ENCODE data around the gene RNF213. TPM values are rescaled to one million over a fixed set of nuclear protein-coding genes. Genes with fewer than 3 reads are reported as not detected.

Gene RNF213
- total RNA-seq, 2 experiments from 2014 or later, result 787 to 849 TPM

- POLR2A ChIA-PET, result interaction anchor here (1.1 to 4.1 kb wide), 3 partner anchors 9 to 65 kb away, joined by 3 to 19 read pairs (median 12); no protein-coding TSS in a partner anchor
- CTCF ChIA-PET, result interaction anchor here (1.6 kb wide), 1 partner anchor 9 kb away, joined by 3 read pairs; no protein-coding TSS in a partner anchor
- Mint-ChIP-seq H3K36me3 (ENCODE audit: low read depth) (peaks cover 91% of the 10 kb centered on the region), H3K27me3 (no peaks in the 10 kb centered on the region), H3K9me3 (no peaks in the 10 kb centered on the region), H3K4me1 (no peaks in the 10 kb centered on the region), H3K4me3 (no peak overlapping the region), H3K27ac (no peak overlapping the region)
- DNase-seq, result no peak
Observed at GRCh38 chr17:80360396-80360795, 99.7 kb downstream of the RNF213 start.

GRCh38 chr17:80361495-80362220 is 101.0 kb downstream of the RNF213 start:
- Mint-ChIP-seq H3K9me3 (no peaks in the 10 kb centered on the region), H3K4me3 (no peak overlapping the region), H3K4me1 (no peaks in the 10 kb centered on the region), H3K27me3 (no peaks in the 10 kb centered on the region), H3K36me3 (ENCODE audit: low read depth) (peaks cover 91% of the 10 kb centered on the region), H3K27ac (peak overlapping the region; percentile 35)
- POLR2A ChIA-PET, result interaction anchor here (0.8 to 4.1 kb wide), 9 partner anchors 9 to 66 kb away, joined by 3 to 19 read pairs (median 6); no protein-coding TSS in a partner anchor
- no peak for DNase-seq
- CTCF ChIA-PET, result interaction anchor here (1.1 to 1.7 kb wide), 3 partner anchors 8 to 260 kb away, joined by 3 to 4 read pairs (median 3); partner anchors contain the start of gene GAA

- H3K4me1 Mint-ChIP-seq, result no peaks in the 10 kb centered on the region
- POLR2A ChIA-PET, result interaction anchor here (0.8 to 4.1 kb wide), 6 partner anchors 9 to 23 kb away, joined by 3 to 19 read pairs (median 7); no protein-coding TSS in a partner anchor
- no peaks in the 10 kb centered on the region for H3K27me3 Mint-ChIP-seq
- H3K27ac Mint-ChIP-seq, result no peak overlapping the region
- no peak for DNase-seq
- H3K4me3 Mint-ChIP-seq, result no peak overlapping the region
- peaks cover 96% of the 10 kb centered on the region for H3K36me3 Mint-ChIP-seq (ENCODE audit: low read depth)
- H3K9me3 Mint-ChIP-seq, result no peaks in the 10 kb centered on the region
- CTCF ChIA-PET, result interaction anchor here (1.1 to 1.7 kb wide), 2 partner anchors 19 to 261 kb away, joined by 3 to 4 read pairs; partner anchors contain the start of gene GAA
Observed at GRCh38 chr17:80362428-80363119, 101.9 kb downstream of the RNF213 start.

GRCh38 chr17:80363120-80363515 is 102.5 kb downstream of the RNF213 start:
- Mint-ChIP-seq H3K27me3 (no peaks in the 10 kb centered on the region), H3K36me3 (ENCODE audit: low read depth) (peaks cover 97% of the 10 kb centered on the region), H3K4me1 (no peaks in the 10 kb centered on the region), H3K27ac (no peak overlapping the region), H3K4me3 (no peak overlapping the region), H3K9me3 (no peaks in the 10 kb centered on the region)
- CTCF ChIA-PET, result no interaction called here
- DNase-seq, result no peak
- POLR2A ChIA-PET, result interaction anchor here (2.4 to 4.1 kb wide), 2 partner anchors 12 to 17 kb away, joined by 8 to 19 read pairs; no protein-coding TSS in a partner anchor

- H3K27me3 Mint-ChIP-seq, result no peaks in the 10 kb centered on the region
Observed at GRCh38 chr17:80363518-80364090, 103.0 kb downstream of the RNF213 start.

GRCh38 chr17:80364091-80364691 is 103.5 kb downstream of the RNF213 start:
- CTCF ChIA-PET, result no interaction called here
- Mint-ChIP-seq H3K27me3 (no peaks in the 10 kb centered on the region), H3K27ac (no peak overlapping the region), H3K4me3 (no peak overlapping the region), H3K36me3 (ENCODE audit: low read depth) (peaks cover 94% of the 10 kb centered on the region), H3K9me3 (no peaks in the 10 kb centered on the region), H3K4me1 (no peaks in the 10 kb centered on the region)
- no peak for DNase-seq
- POLR2A ChIA-PET, result interaction anchor here (1.2 to 4.1 kb wide), 2 partner anchors 13 to 20 kb away, joined by 3 to 19 read pairs; no protein-coding TSS in a partner anchor

More at GRCh38 chr17:80363518-80364090, 103.0 kb downstream of the RNF213 start:
- ChIA-PET POLR2A (interaction anchor here (2.4 to 4.1 kb wide), 2 partner anchors 12 to 17 kb away, joined by 8 to 19 read pairs; no protein-coding TSS in a partner anchor), CTCF (no interaction called here)
- DNase-seq, result no peak
- Mint-ChIP-seq H3K9me3 (no peaks in the 10 kb centered on the region), H3K4me3 (no peak overlapping the region), H3K36me3 (ENCODE audit: low read depth) (peaks cover 96% of the 10 kb centered on the region), H3K4me1 (no peaks in the 10 kb centered on the region), H3K27ac (no peak overlapping the region)

- no peak for DNase-seq
- Mint-ChIP-seq H3K4me1 (peaks cover 1% of the 10 kb centered on the region), H3K9me3 (no peaks in the 10 kb centered on the region), H3K27ac (no peak overlapping the region), H3K4me3 (no peak overlapping the region), H3K27me3 (no peaks in the 10 kb centered on the region), H3K36me3 (ENCODE audit: low read depth) (peaks cover 94% of the 10 kb centered on the region)
- ChIA-PET POLR2A (interaction anchor here (1.2 kb wide), 2 partner anchors 12 to 18 kb away, joined by 3 to 5 read pairs; no protein-coding TSS in a partner anchor), CTCF (no interaction called here)
Observed at GRCh38 chr17:80365001-80365965, 104.6 kb downstream of the RNF213 start.

- H3K4me3 Mint-ChIP-seq, result no peak overlapping the region
- H3K27me3 Mint-ChIP-seq, result no peaks in the 10 kb centered on the region
- H3K36me3 Mint-ChIP-seq (ENCODE audit: low read depth), result peaks cover 94% of the 10 kb centered on the region
Observed at GRCh38 chr17:80365983-80366382, 105.3 kb downstream of the RNF213 start.

GRCh38 chr17:80367503-80367902 is 106.9 kb downstream of the RNF213 start:
- no peak overlapping the region for H3K27ac Mint-ChIP-seq
- CTCF ChIA-PET, result no interaction called here
- no peaks in the 10 kb centered on the region for H3K9me3 Mint-ChIP-seq

More at GRCh38 chr17:80365983-80366382, 105.3 kb downstream of the RNF213 start:
- H3K9me3 Mint-ChIP-seq, result no peaks in the 10 kb centered on the region
- H3K4me1 Mint-ChIP-seq, result peaks cover 1% of the 10 kb centered on the region
- DNase-seq, result no peak
- ChIA-PET POLR2A (interaction anchor here (1.2 kb wide), 1 partner anchor 11 kb away, joined by 5 read pairs; no protein-coding TSS in a partner anchor), CTCF (no interaction called here)
- no peak overlapping the region for H3K27ac Mint-ChIP-seq

GRCh38 chr17:80371196-80371595 is 110.5 kb downstream of the RNF213 start:
- H3K27ac Mint-ChIP-seq, result no peak overlapping the region
- H3K4me1 Mint-ChIP-seq, result peaks cover 3% of the 10 kb centered on the region
- no peak overlapping the region for H3K4me3 Mint-ChIP-seq
- ChIA-PET POLR2A (interaction anchor here (0.9 to 1.7 kb wide), 5 partner anchors 10 to 21 kb away, joined by 3 to 10 read pairs (median 3); no protein-coding TSS in a partner anchor), CTCF (interaction anchor here (1.0 kb wide), 1 partner anchor 222 kb away, joined by 4 read pairs; no protein-coding TSS in a partner anchor)
- H3K9me3 Mint-ChIP-seq, result no peaks in the 10 kb centered on the region
- DNase-seq, result no peak
- H3K36me3 Mint-ChIP-seq (ENCODE audit: low read depth), result peaks cover 92% of the 10 kb centered on the region
- H3K27me3 Mint-ChIP-seq, result no peaks in the 10 kb centered on the region

More at GRCh38 chr17:80367503-80367902, 106.9 kb downstream of the RNF213 start:
- peaks cover 93% of the 10 kb centered on the region for H3K36me3 Mint-ChIP-seq (ENCODE audit: low read depth)
- no peak overlapping the region for H3K4me3 Mint-ChIP-seq
- POLR2A ChIA-PET, result interaction anchor here (1.4 kb wide), 1 partner anchor 11 kb away, joined by 3 read pairs; no protein-coding TSS in a partner anchor
- no peaks in the 10 kb centered on the region for H3K27me3 Mint-ChIP-seq
- no peak for DNase-seq
- H3K4me1 Mint-ChIP-seq, result peaks cover 1% of the 10 kb centered on the region

- DNase-seq, result no peak
- H3K27me3 Mint-ChIP-seq, result no peaks in the 10 kb centered on the region
- H3K4me3 Mint-ChIP-seq, result no peak overlapping the region
- no peak overlapping the region for H3K27ac Mint-ChIP-seq
- H3K4me1 Mint-ChIP-seq, result peaks cover 3% of the 10 kb centered on the region
- no peaks in the 10 kb centered on the region for H3K9me3 Mint-ChIP-seq
- CTCF ChIA-PET, result no interaction called here
- peaks cover 93% of the 10 kb centered on the region for H3K36me3 Mint-ChIP-seq (ENCODE audit: low read depth)
- POLR2A ChIA-PET, result no interaction called here
Observed at GRCh38 chr17:80372456-80372855, 111.8 kb downstream of the RNF213 start.

Measured in activated CD4-positive, alpha-beta memory T cell treated with anti-CD3 and anti-CD28 coated beads, Interleukin-2, amount 10 ng/mL, durations not matched to agents 7 days and 5 days (primary cell).